ENCODE data around the gene PAK2.
A peak's percentile ranks its signal among the peaks of the same experiment; 100 is the strongest.

PAK2 gene

GRCh38 chr3:196726788-196727675 is 12.6 kb upstream of the PAK2 start:
- TF ChIP-seq CTCF (IDR thresholded peaks at IDR 0.05; ENCODE audit: insufficient read depth, low read length, poor library complexity, severe bottlenecking) = no peak
- no peak overlapping the region for H3K4me3 ChIP-seq (replicated peaks; ENCODE audit: low read depth, low read length)
- H3K36me3 ChIP-seq (ENCODE audit: control insufficient read depth, insufficient read depth, low read length) = peaks cover 2% of the 10 kb centered on the region
- H3K27me3 ChIP-seq (replicated peaks; ENCODE audit: control insufficient read depth, insufficient read depth, low read length) = no peaks in the 10 kb centered on the region
- no peak for DNase-seq (ENCODE audit: extremely low read depth, insufficient read length)

GRCh38 chr3:196735751-196736150 is 3.9 kb upstream of the PAK2 start:
- Histone ChIP-seq H3K4me3 (replicated peaks; ENCODE audit: low read depth, low read length) (no peak overlapping the region), H3K27me3 (replicated peaks; ENCODE audit: control insufficient read depth, insufficient read depth, low read length) (no peaks in the 10 kb centered on the region), H3K36me3 (ENCODE audit: control insufficient read depth, insufficient read depth, low read length) (no peaks in the 10 kb centered on the region)
- no peak for DNase-seq (ENCODE audit: extremely low read depth, insufficient read length)
- TF ChIP-seq CTCF (IDR thresholded peaks at IDR 0.05; ENCODE audit: insufficient read depth, low read length, poor library complexity, severe bottlenecking) = no peak

- DNase-seq (ENCODE audit: extremely low read depth, insufficient read length) = no peak
- no peak for TF ChIP-seq CTCF (IDR thresholded peaks at IDR 0.05; ENCODE audit: insufficient read depth, low read length, poor library complexity, severe bottlenecking)
- no peak overlapping the region for H3K4me3 ChIP-seq (replicated peaks; ENCODE audit: low read depth, low read length)
- no peaks in the 10 kb centered on the region for H3K36me3 ChIP-seq (ENCODE audit: control insufficient read depth, insufficient read depth, low read length)
- H3K27me3 ChIP-seq (replicated peaks; ENCODE audit: control insufficient read depth, insufficient read depth, low read length) = no peaks in the 10 kb centered on the region
Observed at GRCh38 chr3:196736670-196737374, 2.8 kb upstream of the PAK2 start.

- Histone ChIP-seq H3K36me3 (ENCODE audit: control insufficient read depth, insufficient read depth, low read length) (no peaks in the 10 kb centered on the region), H3K4me3 (replicated peaks; ENCODE audit: low read depth, low read length) (no peak overlapping the region), H3K27me3 (replicated peaks; ENCODE audit: control insufficient read depth, insufficient read depth, low read length) (no peaks in the 10 kb centered on the region)
- TF ChIP-seq CTCF (IDR thresholded peaks at IDR 0.05; ENCODE audit: insufficient read depth, low read length, poor library complexity, severe bottlenecking) = no peak
- no peak for DNase-seq (ENCODE audit: extremely low read depth, insufficient read length)
Observed at GRCh38 chr3:196737655-196738054, 2.0 kb upstream of the PAK2 start.

GRCh38 chr3:196740481-196741248 is 1.0 kb downstream of the PAK2 start:
- no peak for DNase-seq (ENCODE audit: extremely low read depth, insufficient read length)
- Histone ChIP-seq H3K36me3 (ENCODE audit: control insufficient read depth, insufficient read depth, low read length) (no peaks in the 10 kb centered on the region), H3K4me3 (replicated peaks; ENCODE audit: low read depth, low read length) (peak overlapping the region; percentile 96), H3K27me3 (replicated peaks; ENCODE audit: control insufficient read depth, insufficient read depth, low read length) (no peaks in the 10 kb centered on the region)
- no peak for TF ChIP-seq CTCF (IDR thresholded peaks at IDR 0.05; ENCODE audit: insufficient read depth, low read length, poor library complexity, severe bottlenecking)

Data from GM06990 (cell line).